ENCODE data around the gene ACAA2. TPM values are rescaled to one million over a fixed set of nuclear protein-coding genes. Genes with fewer than 3 reads are reported as not detected.

ACAA2 gene
- total and polyA plus RNA-seq, 4 donors, result 37.5 to 117 (median 39.8) TPM

DNA sequence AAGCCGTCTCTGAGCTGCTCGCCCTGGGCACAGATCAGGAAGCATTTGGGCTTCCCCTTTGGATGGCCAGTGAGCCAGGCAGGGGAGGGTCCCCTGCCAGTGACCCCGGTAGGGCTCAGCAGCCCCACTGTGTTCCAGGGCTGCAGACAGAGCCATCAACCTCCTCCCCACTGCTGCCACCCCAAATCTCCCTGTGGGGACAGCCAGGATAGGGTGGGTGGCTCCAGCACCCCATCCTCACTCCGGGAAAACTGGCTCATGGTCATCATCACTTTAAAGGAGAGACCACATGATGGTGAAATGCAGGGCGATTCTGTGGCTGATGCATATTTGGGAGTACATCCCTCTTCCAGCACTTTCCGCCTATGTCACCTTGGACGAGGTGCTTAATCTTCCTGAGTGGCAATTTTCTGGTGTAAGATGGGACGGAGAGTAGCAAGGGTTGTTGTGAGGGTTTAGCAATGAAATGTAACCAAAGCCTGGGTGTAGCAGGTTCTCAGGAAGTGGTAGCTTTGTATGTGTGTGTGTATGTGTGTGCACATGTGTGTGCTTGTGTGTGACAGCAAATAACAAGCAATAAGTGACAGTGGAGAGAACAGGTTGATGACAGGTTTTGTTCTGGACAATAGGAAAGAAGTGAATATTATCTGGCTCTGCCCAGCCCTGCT, 61.8 kb downstream of the ACAA2 start:
- no peaks in the 10 kb centered on the region for H3K4me1 ChIP-seq (ENCODE audit: control insufficient read depth in 1 of 2, insufficient read depth in 2 of 2, low read length in 2 of 2)
- no peaks in the 10 kb centered on the region for H3K9me3 ChIP-seq (ENCODE audit: control insufficient read depth, low read length)
- 69 to 80% methylated on average over 8 of the region's 8 CpGs for WGBS, 2 donors
- DNase-seq (no peak), ATAC-seq (ENCODE audit: low FRiP score) (no peak)
- no peak overlapping the region for H3K4me3 ChIP-seq (ENCODE audit: low read length in 2 of 2)
- no peaks in the 10 kb centered on the region for H3K36me3 ChIP-seq (ENCODE audit: control insufficient read depth in 1 of 2, insufficient read depth in 2 of 2, low read length in 1 of 2)
- no peaks in the 10 kb centered on the region for H3K27me3 ChIP-seq (ENCODE audit: control insufficient read depth in 1 of 2, insufficient read depth in 2 of 2, low read length in 1 of 2)
- H3K27ac ChIP-seq (ENCODE audit: low read depth in 1 of 2, low read length in 2 of 2), result no peak overlapping the region
- intact Hi-C loops (cut with DNase I), result no loop called here

DNA sequence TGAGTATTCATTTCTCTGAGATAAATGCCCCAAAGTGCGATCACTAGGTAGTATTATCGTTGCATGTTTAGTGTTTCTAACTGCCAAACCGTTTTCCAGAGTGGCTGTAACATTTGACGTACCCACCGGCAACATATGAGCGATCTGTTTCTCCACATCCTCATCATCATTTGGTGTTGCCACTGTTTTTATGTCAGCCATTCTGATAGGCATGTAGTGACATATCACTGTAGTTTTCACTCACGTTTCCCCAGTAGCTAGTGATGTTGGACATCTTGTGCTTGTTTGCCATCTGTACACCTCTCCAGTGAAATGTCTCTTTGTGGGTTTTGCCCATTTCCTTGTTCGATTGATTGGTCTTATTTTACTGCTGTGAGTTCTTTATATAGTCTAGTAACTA, 63.8 kb downstream of the ACAA2 start:
- Histone ChIP-seq H3K27ac (ENCODE audit: low read depth in 1 of 2, low read length in 2 of 2) (no peak overlapping the region), H3K27me3 (ENCODE audit: control insufficient read depth in 1 of 2, insufficient read depth in 2 of 2, low read length in 1 of 2) (no peaks in the 10 kb centered on the region), H3K4me3 (ENCODE audit: low read length in 2 of 2) (no peak overlapping the region), H3K36me3 (ENCODE audit: control insufficient read depth in 1 of 2, insufficient read depth in 2 of 2, low read length in 1 of 2) (no peaks in the 10 kb centered on the region), H3K4me1 (ENCODE audit: control insufficient read depth in 1 of 2, insufficient read depth in 2 of 2, low read length in 2 of 2) (no peaks in the 10 kb centered on the region), H3K9me3 (ENCODE audit: control insufficient read depth, low read length) (no peaks in the 10 kb centered on the region)
- intact Hi-C loops (cut with DNase I), result no loop called here
- DNase-seq, result no peak
- ATAC-seq (ENCODE audit: low FRiP score), result no peak
- 71 to 74% methylated on average over 8 of the region's 8 CpGs for WGBS, 2 donors

DNA sequence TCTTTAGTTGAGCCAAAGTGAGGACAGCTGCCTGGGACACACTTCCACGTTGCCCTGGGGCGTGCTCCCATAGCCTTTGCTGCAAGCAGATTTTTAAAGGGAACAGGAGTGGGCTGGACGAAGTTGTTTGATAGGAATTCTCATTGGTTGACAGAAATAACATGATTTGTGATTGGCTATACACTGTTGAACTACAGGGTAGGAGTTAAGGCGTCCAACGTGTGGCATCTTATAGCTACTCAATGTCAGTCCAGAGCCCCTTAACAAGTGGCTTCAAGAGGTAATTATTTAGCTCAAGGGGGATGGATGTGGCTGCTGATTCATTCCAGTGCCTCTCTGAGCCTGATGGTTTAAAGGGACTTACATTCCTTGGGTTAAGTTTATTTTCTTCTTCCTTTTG, 65.5 kb downstream of the ACAA2 start:
- DNase-seq (no peak), ATAC-seq (ENCODE audit: low FRiP score) (no peak)
- no peaks in the 10 kb centered on the region for H3K36me3 ChIP-seq (ENCODE audit: control insufficient read depth in 1 of 2, insufficient read depth in 2 of 2, low read length in 1 of 2)
- peaks cover 0 to 3% of the 10 kb centered on the region in 2 donors for H3K27me3 ChIP-seq (ENCODE audit: control insufficient read depth in 1 of 2, insufficient read depth in 2 of 2, low read length in 1 of 2)
- H3K9me3 ChIP-seq (ENCODE audit: control insufficient read depth, low read length), result no peaks in the 10 kb centered on the region
- H3K4me3 ChIP-seq (ENCODE audit: low read length in 2 of 2), result no peak overlapping the region
- 62 to 66% methylated on average over 5 of the region's 5 CpGs for WGBS, 2 donors
- intact Hi-C loops (cut with DNase I), result no loop called here
- no peak overlapping the region for H3K27ac ChIP-seq (ENCODE audit: low read depth in 1 of 2, low read length in 2 of 2)
- no peaks in the 10 kb centered on the region for H3K4me1 ChIP-seq (ENCODE audit: control insufficient read depth in 1 of 2, insufficient read depth in 2 of 2, low read length in 2 of 2)

DNA sequence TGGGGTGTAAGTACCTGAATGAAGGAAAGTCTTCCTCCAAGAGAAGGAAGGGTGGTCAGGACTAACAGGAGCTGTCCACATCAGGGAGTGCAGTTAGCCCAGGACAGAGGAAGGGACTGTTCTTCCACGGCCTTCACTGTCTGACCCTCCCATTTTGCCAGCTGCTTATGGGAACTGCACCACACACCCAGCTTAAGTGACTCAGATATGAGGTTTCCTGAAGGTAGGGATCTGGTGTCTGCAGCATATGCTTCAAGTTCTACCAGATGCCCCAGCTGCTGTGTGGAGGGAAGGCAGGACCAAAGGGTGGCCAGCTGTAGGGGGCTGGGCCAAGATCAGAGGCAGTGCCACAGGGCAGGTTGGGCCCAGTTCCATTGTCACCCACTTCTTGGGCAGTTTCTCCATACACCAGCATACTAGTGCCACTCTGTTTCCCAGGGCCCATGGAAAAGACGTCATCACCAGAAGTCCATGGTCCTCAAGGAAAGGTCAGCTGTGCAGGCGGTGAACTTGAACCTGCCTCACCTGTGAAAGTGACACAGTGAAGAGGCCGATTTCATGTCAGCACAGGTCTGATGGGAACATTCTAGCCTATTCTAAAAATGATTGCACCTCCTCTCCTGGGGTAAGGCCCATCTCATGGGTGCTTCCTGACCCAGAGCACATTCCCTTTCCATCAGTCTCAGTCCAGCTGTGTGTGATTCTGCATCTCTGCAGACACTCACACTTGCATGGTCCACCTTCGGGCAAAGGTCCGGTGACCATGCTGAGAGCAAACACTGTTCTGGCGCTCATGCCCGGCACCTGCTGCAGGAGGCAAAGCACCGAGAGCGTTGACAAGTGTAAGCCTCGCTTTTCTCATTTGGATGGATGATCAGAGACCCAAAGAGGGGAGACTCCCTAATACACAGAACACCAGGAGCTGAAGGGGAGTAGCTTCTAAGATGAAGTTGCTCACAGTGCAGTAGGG, 68.0 kb downstream of the ACAA2 start:
- 93 to 95% methylated on average over 11 of the region's 11 CpGs for WGBS, 2 donors
- Histone ChIP-seq H3K9me3 (ENCODE audit: control insufficient read depth, low read length) (no peaks in the 10 kb centered on the region), H3K4me3 (ENCODE audit: low read length in 2 of 2) (no peak overlapping the region), H3K27ac (ENCODE audit: low read depth in 1 of 2, low read length in 2 of 2) (no peak overlapping the region), H3K27me3 (ENCODE audit: control insufficient read depth in 1 of 2, insufficient read depth in 2 of 2, low read length in 1 of 2) (peaks cover 0 to 3% of the 10 kb centered on the region in 2 donors), H3K36me3 (ENCODE audit: control insufficient read depth in 1 of 2, insufficient read depth in 2 of 2, low read length in 1 of 2) (no peaks in the 10 kb centered on the region), H3K4me1 (ENCODE audit: control insufficient read depth in 1 of 2, insufficient read depth in 2 of 2, low read length in 2 of 2) (no peaks in the 10 kb centered on the region)
- intact Hi-C loops (cut with DNase I), result no loop called here
- ATAC-seq (ENCODE audit: low FRiP score) (no peak), DNase-seq (no peak)

DNA sequence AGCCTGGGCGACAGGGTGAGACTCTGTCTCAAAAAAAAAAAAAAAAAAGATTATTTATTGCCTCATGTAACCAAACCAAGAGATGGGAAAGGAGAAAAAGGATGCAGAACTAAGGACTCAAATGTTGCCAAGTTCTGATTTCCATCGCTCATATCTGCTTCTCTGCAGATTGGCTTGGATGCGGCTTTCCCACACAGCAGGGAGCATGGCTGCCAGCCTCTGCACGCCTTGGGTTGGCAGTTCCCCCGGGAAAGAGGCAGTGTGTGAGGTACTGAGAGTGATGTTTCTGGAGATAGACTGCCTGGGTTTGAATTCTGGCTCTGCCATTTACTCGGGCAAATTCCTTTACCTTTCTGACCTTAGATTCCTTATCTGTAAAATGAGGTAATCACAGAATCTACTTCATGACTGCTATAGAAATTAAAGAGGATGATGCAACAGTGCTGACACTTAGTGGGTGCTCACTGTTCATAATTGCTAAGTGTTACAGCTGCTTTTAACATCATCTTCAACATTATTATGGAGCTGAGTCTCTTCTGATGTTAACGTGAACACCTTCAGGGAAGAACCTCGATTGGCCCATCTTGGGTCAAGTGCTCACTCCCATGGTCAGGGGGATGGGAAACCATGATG, 68.8 kb downstream of the ACAA2 start:
- DNase-seq (no peak), ATAC-seq (ENCODE audit: low FRiP score) (no peak)
- intact Hi-C loops (cut with DNase I), result no loop called here
- Histone ChIP-seq H3K27me3 (ENCODE audit: control insufficient read depth in 1 of 2, insufficient read depth in 2 of 2, low read length in 1 of 2) (peaks cover 0 to 3% of the 10 kb centered on the region in 2 donors), H3K4me3 (ENCODE audit: low read length in 2 of 2) (no peak overlapping the region), H3K27ac (ENCODE audit: low read depth in 1 of 2, low read length in 2 of 2) (no peak overlapping the region), H3K36me3 (ENCODE audit: control insufficient read depth in 1 of 2, insufficient read depth in 2 of 2, low read length in 1 of 2) (no peaks in the 10 kb centered on the region), H3K9me3 (ENCODE audit: control insufficient read depth, low read length) (no peaks in the 10 kb centered on the region), H3K4me1 (ENCODE audit: control insufficient read depth in 1 of 2, insufficient read depth in 2 of 2, low read length in 2 of 2) (no peaks in the 10 kb centered on the region)
- 31 to 39% methylated on average over 7 to 8 of the region's 8 CpGs for WGBS, 2 donors

DNA sequence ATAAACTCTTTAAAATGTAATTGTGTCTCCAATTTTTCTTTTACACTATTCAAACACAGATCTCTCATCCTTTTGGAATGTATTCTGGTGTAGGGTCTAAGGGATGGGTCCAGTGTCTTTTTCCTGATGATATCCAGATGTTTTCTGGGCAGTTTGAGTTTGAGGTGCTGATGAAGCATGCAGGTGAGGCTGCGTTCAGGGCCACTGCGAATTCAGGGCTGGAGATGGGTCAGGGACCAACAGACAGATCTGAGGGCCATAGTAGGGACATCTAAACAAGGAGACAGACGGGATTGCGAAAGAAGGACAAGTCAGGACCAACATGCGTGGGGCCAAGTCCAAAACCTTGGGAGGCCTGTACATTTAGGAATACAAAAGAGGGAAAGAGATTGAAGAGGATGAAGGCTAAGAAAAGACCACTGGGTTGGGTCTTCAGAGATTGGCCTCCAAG, 70.2 kb downstream of the ACAA2 start:
- H3K27me3 ChIP-seq (ENCODE audit: control insufficient read depth in 1 of 2, insufficient read depth in 2 of 2, low read length in 1 of 2), result peaks cover 0 to 3% of the 10 kb centered on the region in 2 donors
- no peak for DNase-seq
- H3K36me3 ChIP-seq (ENCODE audit: control insufficient read depth in 1 of 2, insufficient read depth in 2 of 2, low read length in 1 of 2), result no peaks in the 10 kb centered on the region
- H3K4me3 ChIP-seq (ENCODE audit: low read length in 2 of 2), result no peak overlapping the region
- WGBS, 2 donors, result 80 to 92% methylated on average over 5 of the region's 5 CpGs
- intact Hi-C loops (cut with DNase I), result no loop called here
- H3K27ac ChIP-seq (ENCODE audit: low read depth in 1 of 2, low read length in 2 of 2), result no peak overlapping the region
- no peaks in the 10 kb centered on the region for H3K4me1 ChIP-seq (ENCODE audit: control insufficient read depth in 1 of 2, insufficient read depth in 2 of 2, low read length in 2 of 2)
- H3K9me3 ChIP-seq (ENCODE audit: control insufficient read depth, low read length), result no peaks in the 10 kb centered on the region
- ATAC-seq (ENCODE audit: low FRiP score), result no peak

DNA sequence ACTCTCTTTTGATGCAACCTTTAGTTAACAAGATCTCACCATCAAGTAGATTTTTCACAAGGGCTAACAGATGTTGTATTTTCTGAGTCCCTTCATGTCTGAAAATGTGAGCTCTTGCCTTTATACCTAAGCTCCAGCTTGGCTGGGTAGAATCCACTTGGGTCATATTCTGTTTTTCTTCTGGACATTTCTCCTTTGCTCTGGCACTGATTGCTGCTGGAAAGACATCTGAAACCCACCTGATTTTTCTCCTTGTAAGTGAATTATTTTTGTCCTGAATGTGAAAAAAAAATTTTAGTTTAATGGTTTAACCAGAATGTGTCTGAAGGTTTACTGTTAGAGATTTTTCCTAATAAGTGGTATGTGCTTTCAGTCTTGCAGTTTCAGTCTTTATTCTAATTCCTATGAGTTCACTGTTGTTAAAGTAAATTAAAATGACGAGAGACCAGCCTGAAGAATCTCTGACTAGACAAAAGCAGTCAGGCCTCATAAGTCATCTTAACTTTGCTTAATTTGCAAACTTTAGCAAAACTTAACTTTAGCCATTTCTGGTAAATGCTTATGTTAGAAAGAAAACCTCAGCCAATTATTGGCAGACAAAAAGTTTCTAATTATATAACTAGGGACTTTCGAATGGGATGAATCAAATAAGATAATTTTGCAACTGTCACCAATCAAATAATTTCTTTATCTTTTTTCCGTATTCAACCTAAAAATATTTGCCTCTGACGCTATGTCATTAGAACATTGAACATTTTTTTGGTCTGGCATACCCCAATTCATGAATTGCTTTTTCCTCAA, 70.8 kb downstream of the ACAA2 start:
- 25 to 33% methylated on average over 4 of the region's 4 CpGs for WGBS, 2 donors
- intact Hi-C loops (cut with DNase I), result no loop called here
- no peak overlapping the region for H3K27ac ChIP-seq (ENCODE audit: low read depth in 1 of 2, low read length in 2 of 2)
- no peak overlapping the region for H3K4me3 ChIP-seq (ENCODE audit: low read length in 2 of 2)
- H3K4me1 ChIP-seq (ENCODE audit: control insufficient read depth in 1 of 2, insufficient read depth in 2 of 2, low read length in 2 of 2), result no peaks in the 10 kb centered on the region
- H3K36me3 ChIP-seq (ENCODE audit: control insufficient read depth in 1 of 2, insufficient read depth in 2 of 2, low read length in 1 of 2), result no peaks in the 10 kb centered on the region
- no peak for DNase-seq
- H3K9me3 ChIP-seq (ENCODE audit: control insufficient read depth, low read length), result no peaks in the 10 kb centered on the region
- no peak for ATAC-seq (ENCODE audit: low FRiP score)
- peaks cover 0 to 3% of the 10 kb centered on the region in 2 donors for H3K27me3 ChIP-seq (ENCODE audit: control insufficient read depth in 1 of 2, insufficient read depth in 2 of 2, low read length in 1 of 2)

DNA sequence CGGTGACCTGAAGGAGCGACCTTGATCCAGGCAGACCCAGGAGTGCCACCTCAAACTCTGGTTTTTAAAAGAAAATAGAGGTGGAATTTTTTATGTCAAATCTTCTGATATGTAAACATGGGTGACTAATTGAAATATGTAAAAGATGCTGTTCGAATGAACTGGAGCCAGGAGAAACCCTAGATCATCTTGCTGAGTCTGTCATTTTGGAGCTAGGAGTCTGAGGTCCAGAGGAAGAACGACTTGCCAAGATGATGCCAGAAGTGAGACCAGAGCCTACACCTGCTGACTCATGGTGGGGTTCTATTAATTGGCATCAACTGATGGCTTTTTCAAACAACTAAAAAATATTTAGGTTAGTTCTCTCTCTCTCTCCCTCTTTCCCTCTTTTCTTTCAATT, 74.1 kb downstream of the ACAA2 start:
- H3K27ac ChIP-seq (ENCODE audit: low read depth in 1 of 2, low read length in 2 of 2), result no peak overlapping the region
- H3K4me3 ChIP-seq (ENCODE audit: low read length in 2 of 2), result no peak overlapping the region
- DNase-seq, result no peak
- ATAC-seq (ENCODE audit: low FRiP score), result no peak
- H3K9me3 ChIP-seq (ENCODE audit: control insufficient read depth, low read length), result no peaks in the 10 kb centered on the region
- H3K36me3 ChIP-seq (ENCODE audit: control insufficient read depth in 1 of 2, insufficient read depth in 2 of 2, low read length in 1 of 2), result no peaks in the 10 kb centered on the region
- 79 to 82% methylated on average over 4 of the region's 4 CpGs for WGBS, 2 donors
- intact Hi-C loops (cut with DNase I), result no loop called here
- no peaks in the 10 kb centered on the region for H3K4me1 ChIP-seq (ENCODE audit: control insufficient read depth in 1 of 2, insufficient read depth in 2 of 2, low read length in 2 of 2)
- peaks cover 0 to 3% of the 10 kb centered on the region in 2 donors for H3K27me3 ChIP-seq (ENCODE audit: control insufficient read depth in 1 of 2, insufficient read depth in 2 of 2, low read length in 1 of 2)
